Measurements from ENCODE around the gene SERPINB10. TPM values are rescaled to one million over a fixed set of nuclear protein-coding genes. Genes with fewer than 3 reads are reported as not detected.

Gene SERPINB10
- total and polyA plus RNA-seq, 2 of the 8 experiments (the other 6 are each of a cell fraction or from before 2014, with no cell fraction given): not detected

DNA sequence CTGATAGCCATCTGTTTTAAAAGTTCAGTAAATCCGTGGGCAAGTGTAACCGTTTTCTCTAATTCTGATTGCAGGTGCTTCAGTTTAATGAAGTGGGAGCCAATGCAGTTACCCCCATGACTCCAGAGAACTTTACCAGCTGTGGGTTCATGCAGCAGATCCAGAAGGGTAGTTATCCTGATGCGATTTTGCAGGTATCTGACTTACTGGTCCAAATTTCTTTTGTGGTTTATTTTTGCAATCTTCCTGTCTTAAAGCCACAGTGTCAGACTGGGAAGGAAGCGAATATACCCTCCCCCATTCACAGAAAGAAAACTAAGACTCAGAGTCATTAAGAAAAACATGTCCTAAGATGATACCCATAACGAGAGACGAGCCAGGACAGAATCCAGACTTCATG is 12.6 kb upstream of the SERPINB10 start (continued):
- TF ChIP-seq, protein P1, sequence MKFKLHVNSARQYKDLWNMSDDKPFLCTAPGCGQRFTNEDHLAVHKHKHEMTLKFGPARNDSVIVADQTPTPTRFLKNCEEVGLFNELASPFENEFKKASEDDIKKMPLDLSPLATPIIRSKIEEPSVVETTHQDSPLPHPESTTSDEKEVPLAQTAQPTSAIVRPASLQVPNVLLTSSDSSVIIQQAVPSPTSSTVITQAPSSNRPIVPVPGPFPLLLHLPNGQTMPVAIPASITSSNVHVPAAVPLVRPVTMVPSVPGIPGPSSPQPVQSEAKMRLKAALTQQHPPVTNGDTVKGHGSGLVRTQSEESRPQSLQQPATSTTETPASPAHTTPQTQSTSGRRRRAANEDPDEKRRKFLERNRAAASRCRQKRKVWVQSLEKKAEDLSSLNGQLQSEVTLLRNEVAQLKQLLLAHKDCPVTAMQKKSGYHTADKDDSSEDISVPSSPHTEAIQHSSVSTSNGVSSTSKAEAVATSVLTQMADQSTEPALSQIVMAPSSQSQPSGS (IDR thresholded peaks at IDR 0.05; ENCODE audit: low read length): no peak
- no peak for TF ChIP-seq RFX5 (IDR thresholded peaks at IDR 0.05; ENCODE audit: borderline replicate concordance, low read depth, low read length)
- TF ChIP-seq JUND (IDR thresholded peaks at IDR 0.05; ENCODE audit: low read length): no peak
- no peak for TF ChIP-seq GTF2F1 (IDR thresholded peaks at IDR 0.05; ENCODE audit: borderline replicate concordance, low read depth, low read length)
- no peak for TF ChIP-seq CREB1 (IDR thresholded peaks at IDR 0.05)
- no peak for TF ChIP-seq RXRA (IDR thresholded peaks at IDR 0.05; ENCODE audit: insufficient read depth, low read depth, low read length)
- TF ChIP-seq, protein P2, sequence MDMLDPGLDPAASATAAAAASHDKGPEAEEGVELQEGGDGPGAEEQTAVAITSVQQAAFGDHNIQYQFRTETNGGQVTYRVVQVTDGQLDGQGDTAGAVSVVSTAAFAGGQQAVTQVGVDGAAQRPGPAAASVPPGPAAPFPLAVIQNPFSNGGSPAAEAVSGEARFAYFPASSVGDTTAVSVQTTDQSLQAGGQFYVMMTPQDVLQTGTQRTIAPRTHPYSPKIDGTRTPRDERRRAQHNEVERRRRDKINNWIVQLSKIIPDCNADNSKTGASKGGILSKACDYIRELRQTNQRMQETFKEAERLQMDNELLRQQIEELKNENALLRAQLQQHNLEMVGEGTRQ (IDR thresholded peaks at IDR 0.05; ENCODE audit: low read length): no peak
- no peak for TF ChIP-seq JUN (IDR thresholded peaks at IDR 0.05; ENCODE audit: low read depth, low read length)
- no peak for TF ChIP-seq MAFK (IDR thresholded peaks at IDR 0.05; ENCODE audit: low read depth, low read length)

Data from H1 (cell line).